Measurements from ENCODE around the gene ECI1.

GRCh38 chr16:2298621-2299020, 47.2 kb upstream of the ECI1 start:
- no peak for TF ChIP-seq CTCF (conservative IDR thresholded peaks at IDR 0.05; ENCODE audit: low read depth in 2 of 2)
- no peak for TF ChIP-seq REST (IDR thresholded peaks at IDR 0.05; ENCODE audit: unreplicated experiment)
- TF ChIP-seq CREB1 (CRISPR knock-in tag; IDR thresholded peaks at IDR 0.05; ENCODE audit: low read depth), result no peak
- no peak for TF ChIP-seq EZH2 (IDR thresholded peaks at IDR 0.05; ENCODE audit: low read depth, unreplicated experiment)
- TF ChIP-seq EZH2phosphoT487 (IDR thresholded peaks at IDR 0.05; ENCODE audit: unreplicated experiment), result no peak
- no peak for TF ChIP-seq POLR2AphosphoS5 (IDR thresholded peaks at IDR 0.05; ENCODE audit: low read depth)

All from GM23338 (cell line).